Heart right ventricle (tissue), 16 donors: Measurements from ENCODE around the gene ADCY4. TPM values are rescaled to one million over a fixed set of nuclear protein-coding genes. Genes with fewer than 3 reads are reported as not detected.
A peak's percentile ranks its signal among the peaks of the same experiment; 100 is the strongest.

Source experiments
- ATAC-seq, 8 donors: fragments of 200-7000 bp; cut with Tn5 transposase; one replicate each; pipeline ENCODE4 v1.9.1; 2020; ENCODE audit warnings: mild to moderate bottlenecking in 8 of 8, moderate library complexity in 8 of 8, moderate number of reproducible peaks in 1 of 8
- DNase-seq, 2 donors: peaks; one replicate each; pipeline ENCODE4 v3.0.0-alpha.2; 2020
- H3K27ac ChIP-seq, 10 donors: fragments of 200-600 bp; sonication (generic) in 2 of 10; one replicate each; pipeline versions ENCODE4 v1.5.0 to v1.8.0; 2020 to 2022; ENCODE audit warnings: mild to moderate bottlenecking in 3 of 10
- H3K27me3 ChIP-seq, 7 donors: fragments of 200-600 bp; one replicate each; pipeline ENCODE4 v1.8.0; 2021 to 2022; ENCODE audit warnings: mild to moderate bottlenecking in 2 of 7
- H3K36me3 ChIP-seq, 9 donors: fragments of 200-600 bp; sonication (generic) in 1 of 9; one replicate each; pipeline versions ENCODE4 v1.5.0 to v1.8.0; 2020 to 2022; ENCODE audit warnings: mild to moderate bottlenecking in 2 of 9
- H3K4me1 ChIP-seq, 9 donors: fragments of 200-600 bp; sonication (generic) in 1 of 9; one replicate each; pipeline versions ENCODE4 v1.5.0 to v1.8.0; 2020 to 2022; ENCODE audit warnings: mild to moderate bottlenecking in 4 of 9
- H3K4me3 ChIP-seq, 10 donors: fragments of 200-600 bp; sonication (generic) in 2 of 10; one replicate each; pipeline versions ENCODE4 v1.5.0 to v1.8.0; 2020 to 2022; ENCODE audit warnings: mild to moderate bottlenecking in 7 of 10, moderate library complexity in 2 of 10
- H3K9me3 ChIP-seq, 11 donors: fragments of 200-600 bp in 10 of 11; sonication (generic) in 2 of 11; one replicate each; pipeline versions ENCODE4 v1.5.0 to v1.8.0; 2013 to 2022; ENCODE audit warnings: mild to moderate bottlenecking in 2 of 11, control low read depth in 1 of 11, moderate library complexity in 1 of 11
- WGBS, 2 donors: extraction: QIAGEN DNeasy Blood & Tissue Kit; methylation state at CpG; one replicate each; pipeline ENCODE4 v1.1.7; 2013; ENCODE audit warnings: inconsistent platforms in 1 of 2; 5-methylcytosine and 5-hydroxymethylcytosine counted together
- intact Hi-C, 10 donors: fragments of 100-400 bp; cut with DNase I; formaldehyde crosslinking; loops; one replicate each; pipeline versions ENCODE4 v1.11.1 to v1.14.2; 2022
- polyA plus RNA-seq, 2 donors: library from polyadenylated mRNA; stranded (reverse); fragments of 200-250 nt; gene quantifications; one replicate each; pipeline ENCODE4 v1.2.3, GENCODE V29; 2013
- total RNA-seq, 10 donors: library from RNA; stranded (reverse); fragmentation: NEBNext Ultra II Directional in 3 of 10; extraction: Animal tissue kit (Norgen Biotek cat#: 25700) in 3 of 10; gene quantifications; one replicate each; pipeline versions ENCODE4 v1.2.1 to v1.2.4, GENCODE V29; 2021 to 2023
- TF ChIP-seq, protein P1 (sequence below), 9 donors: fragments of 200-600 bp; sonication (generic) in 2 of 9; IDR thresholded peaks; one replicate each; pipeline versions ENCODE4 v1.5.0 to v1.8.0; 2021 to 2022; ENCODE audit warnings: antibody characterized with exemption in 9 of 9, mild to moderate bottlenecking in 5 of 9, moderate library complexity in 1 of 9
- donor health status: Arrhythmogenic right ventricular cardiomyopathy.
- donor health status: ischemic (EF 13 %, LVEDD 7.1; RV severe dilation, severe dysfunction).
- donor health status: healthy with polysubstance abuse.
- donor health status: DM: no; HTN: yes; CAD: no.
- donor health status: DM: no; HTN: no; CAD: no.
- donor health status: ischemic (EF 25% LVEDD 6.9; RV normal size, moderate dysfunction).
- donor health status: ischemic (EF 25% LVEDD 5.7; RV mildly dilated, moderate dysfunction).
- donor health status: healthy.
- donor health status: DM: yes; HTN: yes; CAD: no.
- donor health status: Ischemic cardiomyopathy.
- donor health status: ischemic (EF 35%, LVEDD 5.7; RV mildly dilated, moderate dysfunction).
- donor health status: nonischemic (EF 11% LVEDD 7.7; RV severe dilation, severe dysfunction).
- donor health status: DM: yes; HTN: yes; CAD: no.
- donor health status: PGD.
- donor health status: ischemic (EF 29% LVEDD 5.4; RV normal size, mild dysfunction).
- donor health status: nonischemic (EF 23%, LVEDD 6.1; RV moderate dilation, normal function).

ADCY4 gene
- total and polyA plus RNA-seq, 12 donors: 17.4 to 104 (median 23.4) TPM

DNA sequence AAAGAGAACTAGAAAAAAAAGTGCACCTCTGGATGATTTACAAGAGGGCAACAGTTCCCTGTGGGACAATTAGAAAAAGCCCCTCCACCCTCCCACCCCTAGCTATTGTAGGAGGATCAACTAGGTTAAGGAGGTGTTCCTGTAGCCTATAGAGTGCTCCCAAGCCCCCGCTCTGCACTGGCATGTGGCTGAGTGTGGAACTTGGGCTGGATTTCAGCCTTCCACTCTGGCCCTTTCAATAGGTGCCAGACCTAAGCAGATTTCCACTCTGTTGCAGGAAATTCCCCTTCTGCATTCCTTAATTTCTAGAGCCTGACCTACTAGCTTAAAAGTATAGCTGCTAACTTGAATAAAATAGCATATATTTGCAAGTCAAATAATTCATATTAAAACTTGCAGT, 35.9 kb upstream of the ADCY4 start:
- no peak for ATAC-seq
- Histone ChIP-seq H3K4me3 (no peak overlapping the region), H3K27ac (peak overlapping the region in 1 of 10 donors; percentile 15)

DNA sequence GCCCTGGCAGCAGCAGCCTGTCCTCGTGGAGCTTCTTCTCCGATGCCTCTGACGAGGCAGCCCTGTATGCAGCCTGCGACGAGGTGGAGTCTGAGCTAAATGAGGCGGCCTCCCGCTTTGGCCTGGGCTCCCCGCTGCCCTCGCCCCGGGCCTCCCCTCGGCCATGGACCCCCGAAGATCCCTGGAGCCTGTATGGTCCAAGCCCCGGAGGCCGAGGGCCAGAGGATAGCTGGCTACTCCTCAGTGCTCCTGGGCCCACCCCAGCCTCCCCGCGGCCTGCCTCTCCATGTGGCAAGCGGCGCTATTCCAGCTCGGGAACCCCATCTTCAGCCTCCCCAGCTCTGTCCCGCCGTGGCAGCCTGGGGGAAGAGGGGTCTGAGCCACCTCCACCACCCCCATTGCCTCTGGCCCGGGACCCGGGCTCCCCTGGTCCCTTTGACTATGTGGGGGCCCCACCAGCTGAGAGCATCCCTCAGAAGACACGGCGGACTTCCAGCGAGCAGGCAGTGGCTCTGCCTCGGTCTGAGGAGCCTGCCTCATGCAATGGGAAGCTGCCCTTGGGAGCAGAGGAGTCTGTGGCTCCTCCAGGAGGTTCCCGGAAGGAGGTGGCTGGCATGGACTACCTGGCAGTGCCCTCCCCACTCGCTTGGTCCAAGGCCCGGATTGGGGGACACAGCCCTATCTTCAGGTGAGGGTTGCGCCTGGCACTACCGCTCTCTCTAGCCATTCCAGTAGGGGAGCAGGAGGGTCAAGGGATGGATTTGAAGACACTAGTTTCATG, 35.2 kb upstream of the ADCY4 start:
- H3K36me3 ChIP-seq: peaks cover 0 to 24% (median 0%) of the 10 kb centered on the region in 9 donors
- peaks cover 0 to 69% (median 22%) of the 10 kb centered on the region in 9 donors for H3K4me1 ChIP-seq
- H3K9me3 ChIP-seq: no peaks in the 10 kb centered on the region
- 86 to 88% methylated on average over 32 of the region's 32 CpGs for WGBS, 2 donors
- peak overlapping the region in 1 of 10 donors; percentile 95 for H3K27ac ChIP-seq
- H3K27me3 ChIP-seq: peaks cover 0 to 45% (median 9%) of the 10 kb centered on the region in 7 donors
- H3K4me3 ChIP-seq: peak overlapping the region in 1 of 10 donors; percentile 59
- intact Hi-C loops: loop anchor here in 4 of 10 donors (5.0 to 10.0 kb wide), 3 partner anchors 42 to 65 kb away; no protein-coding TSS in a partner anchor
- no peak for DNase-seq
- no peak for ATAC-seq
- TF ChIP-seq, protein P1, sequence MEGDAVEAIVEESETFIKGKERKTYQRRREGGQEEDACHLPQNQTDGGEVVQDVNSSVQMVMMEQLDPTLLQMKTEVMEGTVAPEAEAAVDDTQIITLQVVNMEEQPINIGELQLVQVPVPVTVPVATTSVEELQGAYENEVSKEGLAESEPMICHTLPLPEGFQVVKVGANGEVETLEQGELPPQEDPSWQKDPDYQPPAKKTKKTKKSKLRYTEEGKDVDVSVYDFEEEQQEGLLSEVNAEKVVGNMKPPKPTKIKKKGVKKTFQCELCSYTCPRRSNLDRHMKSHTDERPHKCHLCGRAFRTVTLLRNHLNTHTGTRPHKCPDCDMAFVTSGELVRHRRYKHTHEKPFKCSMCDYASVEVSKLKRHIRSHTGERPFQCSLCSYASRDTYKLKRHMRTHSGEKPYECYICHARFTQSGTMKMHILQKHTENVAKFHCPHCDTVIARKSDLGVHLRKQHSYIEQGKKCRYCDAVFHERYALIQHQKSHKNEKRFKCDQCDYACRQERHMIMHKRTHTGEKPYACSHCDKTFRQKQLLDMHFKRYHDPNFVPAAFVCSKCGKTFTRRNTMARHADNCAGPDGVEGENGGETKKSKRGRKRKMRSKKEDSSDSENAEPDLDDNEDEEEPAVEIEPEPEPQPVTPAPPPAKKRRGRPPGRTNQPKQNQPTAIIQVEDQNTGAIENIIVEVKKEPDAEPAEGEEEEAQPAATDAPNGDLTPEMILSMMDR (IDR thresholded peaks at IDR 0.05): no peak

More for the DNA sequence above, 35.9 kb upstream of the ADCY4 start:
- TF ChIP-seq, protein P1 (IDR thresholded peaks at IDR 0.05): no peak
- intact Hi-C loops: loop anchor here in 2 of 10 donors (1.0 to 5.0 kb wide), 2 partner anchors 42 to 62 kb away; no protein-coding TSS in a partner anchor
- H3K4me1 ChIP-seq: peaks cover 0 to 62% (median 15%) of the 10 kb centered on the region in 9 donors
- H3K9me3 ChIP-seq: no peaks in the 10 kb centered on the region
- peaks cover 0 to 39% (median 9%) of the 10 kb centered on the region in 7 donors for H3K27me3 ChIP-seq
- 77 to 86% methylated on average over 1 of the region's 1 CpG for WGBS, 2 donors
- no peak for DNase-seq
- peaks cover 0 to 24% (median 0%) of the 10 kb centered on the region in 9 donors for H3K36me3 ChIP-seq

DNA sequence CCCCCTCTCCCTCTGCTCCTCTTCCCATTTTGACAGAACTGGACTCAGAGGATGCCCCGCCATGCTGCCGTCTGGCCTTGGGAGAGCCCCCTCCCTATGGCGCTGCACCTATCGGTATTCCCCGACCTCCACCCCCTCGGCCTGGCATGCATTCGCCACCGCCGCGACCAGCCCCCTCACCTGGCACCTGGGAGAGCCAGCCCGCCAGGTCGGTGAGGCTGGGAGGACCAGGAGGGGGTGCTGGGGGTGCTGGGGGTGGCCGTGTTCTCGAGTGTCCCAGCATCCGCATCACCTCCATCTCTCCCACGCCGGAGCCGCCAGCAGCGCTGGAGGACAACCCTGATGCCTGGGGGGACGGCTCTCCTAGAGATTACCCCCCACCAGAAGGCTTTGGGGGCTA, 34.6 kb upstream of the ADCY4 start:
- DNase-seq (no peak), ATAC-seq (no peak)
- peak overlapping the region in 8 of 10 donors; percentile 44 to 64 (median 59) for H3K4me3 ChIP-seq

More for the DNA sequence above, 34.6 kb upstream of the ADCY4 start:
- peaks cover 0 to 73% (median 25%) of the 10 kb centered on the region in 9 donors for H3K4me1 ChIP-seq
- peaks cover 0 to 49% (median 9%) of the 10 kb centered on the region in 7 donors for H3K27me3 ChIP-seq
- intact Hi-C loops: loop anchor here in 3 of 10 donors (5.0 to 10.0 kb wide), 3 partner anchors 43 to 65 kb away; no protein-coding TSS in a partner anchor
- WGBS, 2 donors: 83 to 85% methylated on average over 20 of the region's 20 CpGs
- peak overlapping the region in 8 of 10 donors; percentile 78 to 96 (median 92) for H3K27ac ChIP-seq
- H3K9me3 ChIP-seq: no peaks in the 10 kb centered on the region
- peaks cover 0 to 18% (median 0%) of the 10 kb centered on the region in 9 donors for H3K36me3 ChIP-seq
- TF ChIP-seq, protein P1 (IDR thresholded peaks at IDR 0.05): no peak
